K562 (cell line): ENCODE results near the gene ADCY5.

Source experiments
- RBM34 ChIP-seq: fragments of 200-400 bp; formaldehyde crosslinking; IDR thresholded peaks from 2 replicates; pipeline ENCODE4 v1.6.1; 2018; ENCODE audit warnings: low read length, borderline replicate concordance; ENCODE audit not compliant: insufficient read depth
- TEAD2 ChIP-seq: fragments of 450-650 bp; IDR thresholded peaks from 2 replicates; pipeline ENCODE4 v1.6.1; 2016; ENCODE audit warnings: missing genetic modification characterization, control low read depth, missing compliant biosample characterization
- ZNF696 ChIP-seq: fragments of 250-450 bp; sonication (Bioruptor Pico); conservative IDR thresholded peaks from 2 replicates; pipeline ENCODE4 v1.4.0; 2020; ENCODE audit warnings: mild to moderate bottlenecking, moderate library complexity
- ZNF830 ChIP-seq: fragments of 250-450 bp; sonication (Bioruptor Pico); IDR thresholded peaks from 2 replicates; pipeline ENCODE4 v1.5.0; 2021; ENCODE audit warnings: mild to moderate bottlenecking
- TF ChIP-seq, protein P1 (sequence below): fragments of 250-450 bp; sonication (Bioruptor Pico); IDR thresholded peaks from 2 replicates; pipeline ENCODE4 v1.8.0; 2021; ENCODE audit warnings: borderline replicate concordance, mild to moderate bottlenecking, moderate library complexity; ENCODE audit not compliant: poor library complexity, severe bottlenecking
- TF ChIP-seq, protein P2 (sequence below): fragments of 250-450 bp; sonication (Bioruptor Pico); IDR thresholded peaks from 2 replicates; pipeline ENCODE4 v1.5.0; 2021
- TF ChIP-seq, protein P3 (sequence below): sonication (generic); formaldehyde crosslinking; IDR thresholded peaks from 2 replicates; pipeline ENCODE4 v1.9.0; 2022; ENCODE audit warnings: mild to moderate bottlenecking, missing genetic modification reagents

DNA sequence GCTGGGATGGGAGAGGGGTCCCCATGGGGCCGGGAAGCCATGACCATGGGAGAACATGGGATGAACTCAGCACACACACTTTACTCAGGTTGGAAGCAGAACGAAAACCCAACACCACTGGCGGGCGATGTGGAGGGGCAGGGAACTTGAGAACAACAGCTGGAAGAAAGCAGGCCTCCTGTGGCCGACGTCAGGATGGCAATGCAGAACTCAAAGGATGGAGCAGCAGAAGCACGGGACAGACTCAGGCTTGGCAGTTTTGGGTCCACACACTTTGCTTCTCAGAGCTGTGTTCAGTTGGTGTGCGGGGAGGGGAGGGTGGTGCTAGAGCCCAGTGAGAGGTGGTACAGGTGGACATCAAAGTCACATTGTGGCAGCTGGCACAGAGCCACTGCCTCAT is 166.4 kb downstream of the ADCY5 start:
- TF ChIP-seq, protein P1, sequence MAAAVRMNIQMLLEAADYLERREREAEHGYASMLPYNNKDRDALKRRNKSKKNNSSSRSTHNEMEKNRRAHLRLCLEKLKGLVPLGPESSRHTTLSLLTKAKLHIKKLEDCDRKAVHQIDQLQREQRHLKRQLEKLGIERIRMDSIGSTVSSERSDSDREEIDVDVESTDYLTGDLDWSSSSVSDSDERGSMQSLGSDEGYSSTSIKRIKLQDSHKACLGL, result no peak
- TF ChIP-seq, protein P2, sequence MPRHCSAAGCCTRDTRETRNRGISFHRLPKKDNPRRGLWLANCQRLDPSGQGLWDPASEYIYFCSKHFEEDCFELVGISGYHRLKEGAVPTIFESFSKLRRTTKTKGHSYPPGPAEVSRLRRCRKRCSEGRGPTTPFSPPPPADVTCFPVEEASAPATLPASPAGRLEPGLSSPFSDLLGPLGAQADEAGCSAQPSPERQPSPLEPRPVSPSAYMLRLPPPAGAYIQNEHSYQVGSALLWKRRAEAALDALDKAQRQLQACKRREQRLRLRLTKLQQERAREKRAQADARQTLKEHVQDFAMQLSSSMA, result no peak
- no peak for TF ChIP-seq RBM34
- TF ChIP-seq, protein P3, sequence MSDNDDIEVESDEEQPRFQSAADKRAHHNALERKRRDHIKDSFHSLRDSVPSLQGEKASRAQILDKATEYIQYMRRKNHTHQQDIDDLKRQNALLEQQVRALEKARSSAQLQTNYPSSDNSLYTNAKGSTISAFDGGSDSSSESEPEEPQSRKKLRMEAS (CRISPR knock-in tag), result no peak
- no peak for TF ChIP-seq ZNF830 (CRISPR knock-in tag)
- TF ChIP-seq TEAD2, result no peak
- no peak for TF ChIP-seq ZNF696 (CRISPR knock-in tag)
